GM13977 (cell line): ENCODE measurements around the gene EVI5L.

Experiments used
- DNase-seq: peaks from one replicate; pipeline ENCODE4 v3.0.0; 2012; ENCODE audit warnings: low spot score
- CTCF ChIP-seq: IDR thresholded peaks from 2 replicates; pipeline ENCODE4 v1.5.1; 2012; ENCODE audit warnings: mild to moderate bottlenecking, control low read depth; ENCODE audit not compliant: insufficient read depth; ENCODE audit errors: extremely low read depth, missing control alignments
- in situ Hi-C: fragments of 300-500 bp; cut with MboI; formaldehyde crosslinking; loops from one replicate; pipeline ENCODE4 v1.12.0; 2022; ENCODE audit warnings: low sequenced_read_pairs, low pct_unique_long_range_greater_than_20kb, mixed read lengths, inconsistent platforms; ENCODE audit not compliant: unreplicated experiment

Gene EVI5L

GRCh38 chr19:7863157-7863970, 33.3 kb downstream of the EVI5L start:
- DNase-seq: no peak
- in situ Hi-C loops: no loop called here
- no peak for TF ChIP-seq CTCF

- TF ChIP-seq CTCF: no peak
- in situ Hi-C loops: no loop called here
- DNase-seq: no peak
Measured at GRCh38 chr19:7863971-7864689, 34.1 kb downstream of the EVI5L start.

- no peak for DNase-seq
- no peak for TF ChIP-seq CTCF
- in situ Hi-C loops: no loop called here
Measured at GRCh38 chr19:7864690-7865074, 34.7 kb downstream of the EVI5L start.

GRCh38 chr19:7865262-7865911, 35.4 kb downstream of the EVI5L start:
- in situ Hi-C loops: no loop called here
- no peak for TF ChIP-seq CTCF
- no peak for DNase-seq

- no peak for DNase-seq
- no peak for TF ChIP-seq CTCF
- in situ Hi-C loops: no loop called here
Measured at GRCh38 chr19:7866399-7867091, 36.5 kb downstream of the EVI5L start.

- DNase-seq: no peak
- no peak for TF ChIP-seq CTCF
- in situ Hi-C loops: no loop called here
Measured at GRCh38 chr19:7867092-7867844, 37.2 kb downstream of the EVI5L start.
